HepG2 (cell line): ENCODE results near the gene IRF2. TPM values are rescaled to one million over a fixed set of nuclear protein-coding genes. Genes with fewer than 3 reads are reported as not detected.
A peak's percentile ranks its signal among the peaks of the same experiment; 100 is the strongest.

Experiments
- AGO1 ChIP-seq: fragments of 200-400 bp; formaldehyde crosslinking; IDR thresholded peaks from 2 replicates; pipeline ENCODE4 v1.6.1; 2017; ENCODE audit warnings: mild to moderate bottlenecking, low read depth, low read length, moderate library complexity; ENCODE audit not compliant: poor library complexity, severe bottlenecking
- CBX1 ChIP-seq: IDR thresholded peaks from one replicate; pipeline ENCODE4 v1.6.1; 2016; ENCODE audit warnings: antibody characterized with exemption, low read depth
- CSRNP2 ChIP-seq: sonication (generic); formaldehyde crosslinking; conservative IDR thresholded peaks from 2 replicates; pipeline ENCODE4 v1.8.0; 2022; ENCODE audit warnings: low read depth, missing genetic modification reagents
- ETS1 ChIP-seq: sonication (generic); formaldehyde crosslinking; IDR thresholded peaks from 2 replicates; pipeline ENCODE4 v1.4.0; 2020; ENCODE audit warnings: missing genetic modification reagents
- FOSL1 ChIP-seq: sonication (generic); formaldehyde crosslinking; IDR thresholded peaks from 2 replicates; pipeline ENCODE4 v1.9.0; 2021; ENCODE audit warnings: missing genetic modification reagents, borderline replicate concordance
- FOSL2 ChIP-seq: sonication (generic); formaldehyde crosslinking; IDR thresholded peaks from 2 replicates; pipeline ENCODE4 v1.4.0; 2020; ENCODE audit warnings: missing genetic modification reagents
- HNF1A ChIP-seq, 2 experiments: sonication (generic) in 1 of 2; formaldehyde crosslinking in 1 of 2; IDR thresholded peaks; 2 replicates each; pipeline versions ENCODE4 v1.4.0 to v1.6.1; 2016 to 2020; ENCODE audit warnings: borderline replicate concordance in 1 of 2, low read depth in 1 of 2, mild to moderate bottlenecking in 1 of 2, missing genetic modification reagents in 1 of 2
- JUN ChIP-seq: sonication (generic); formaldehyde crosslinking; IDR thresholded peaks from 2 replicates; pipeline ENCODE4 v1.4.0; 2020; ENCODE audit warnings: mild to moderate bottlenecking, missing genetic modification reagents
- ONECUT2 ChIP-seq: sonication (generic); formaldehyde crosslinking; IDR thresholded peaks from 2 replicates; pipeline ENCODE4 v1.4.0; 2020; ENCODE audit warnings: missing genetic modification reagents
- PCBP1 ChIP-seq: fragments of 200-400 bp; formaldehyde crosslinking; IDR thresholded peaks from 2 replicates; pipeline ENCODE4 v1.6.1; 2017; ENCODE audit warnings: mild to moderate bottlenecking, low read depth, low read length, borderline replicate concordance
- PHB2 ChIP-seq: fragments of 450-650 bp; IDR thresholded peaks from 2 replicates; pipeline ENCODE4 v1.6.1; 2018; ENCODE audit not compliant: partially characterized antibody
- RELA ChIP-seq: sonication (generic); formaldehyde crosslinking; IDR thresholded peaks from 2 replicates; pipeline ENCODE4 v1.4.0; 2020; ENCODE audit warnings: missing genetic modification reagents
- RFX3 ChIP-seq: IDR thresholded peaks from 2 replicates; pipeline ENCODE4 v1.6.1; 2016; ENCODE audit warnings: missing biosample characterization, missing genetic modification reagents
- SMARCC2 ChIP-seq: fragments of 450-650 bp; IDR thresholded peaks from 2 replicates; pipeline ENCODE4 v1.6.1; 2017; ENCODE audit warnings: antibody characterized with exemption, mild to moderate bottlenecking
- TFDP2 ChIP-seq: sonication (generic); formaldehyde crosslinking; IDR thresholded peaks from 2 replicates; pipeline ENCODE4 v1.4.0; 2020; ENCODE audit warnings: missing genetic modification reagents
- THAP7 ChIP-seq: sonication (generic); formaldehyde crosslinking; IDR thresholded peaks from 2 replicates; pipeline ENCODE4 v1.8.1; 2023; ENCODE audit warnings: mild to moderate bottlenecking, missing genetic modification reagents
- ZBTB7A ChIP-seq: sonication (generic); formaldehyde crosslinking; IDR thresholded peaks from 2 replicates; pipeline ENCODE4 v1.8.0; 2022; ENCODE audit warnings: mild to moderate bottlenecking, missing genetic modification reagents
- ZNF234 ChIP-seq: sonication (generic); formaldehyde crosslinking; conservative IDR thresholded peaks from 2 replicates; pipeline ENCODE4 v1.5.1; 2020; ENCODE audit warnings: mild to moderate bottlenecking, missing genetic modification reagents
- ZNF326 ChIP-seq: sonication (generic); formaldehyde crosslinking; IDR thresholded peaks from 2 replicates; pipeline ENCODE4 v1.4.0; 2020; ENCODE audit warnings: missing genetic modification reagents, borderline replicate concordance
- ZNF644 ChIP-seq: IDR thresholded peaks from 2 replicates; pipeline ENCODE4 v1.6.1; 2016; ENCODE audit warnings: low read depth
- ZNF652 ChIP-seq: IDR thresholded peaks from 2 replicates; pipeline ENCODE4 v1.6.1; 2016; ENCODE audit warnings: low read depth, borderline replicate concordance
- polyA plus RNA-seq, 8 experiments: library from polyadenylated mRNA; depleted of rRNA in 3 of 8; stranded (reverse) in 7 of 8; unstranded in 1 of 8; fragments of >200 nt; fragmentation: Illumina TruSeq in 4 of 8; extraction: Trizol in 4 of 8; gene quantifications; 2 replicates each; pipeline versions ENCODE4 v1.2.1 to v1.2.3, GENCODE V29; 2011 to 2016; ENCODE audit warnings: low read depth in 4 of 8, missing spikeins in 1 of 8, mixed read lengths in 1 of 8; ENCODE audit not compliant: insufficient read depth in 1 of 8
- total RNA-seq, 5 experiments: library from RNA; depleted of rRNA; stranded (reverse); fragments of >200 nt; fragmentation: Illumina TruSeq; extraction: Trizol; gene quantifications; 2 replicates each; pipeline ENCODE4 v1.2.3, GENCODE V29; 2016; ENCODE audit warnings: low read depth in 1 of 5

Gene IRF2
- total and polyA plus RNA-seq, 2 of the 13 experiments (the other 11 are each of a cell fraction or from before 2014, with no cell fraction given), result 15.5 to 28.8 TPM

GRCh38 chr4:184364100-184364921 is 110.0 kb downstream of the IRF2 start (continued):
- peak; percentile 99 for TF ChIP-seq HNF1A (IDR thresholded peaks at IDR 0.05; ENCODE audit: low read depth)
- TF ChIP-seq HNF1A (CRISPR knock-in tag; IDR thresholded peaks at IDR 0.05; ENCODE audit: borderline replicate concordance), result peak; percentile 100
- peak; percentile 74 for TF ChIP-seq FOSL2 (CRISPR knock-in tag)
- TF ChIP-seq SMARCC2, result no peak
- no peak for TF ChIP-seq PHB2
- TF ChIP-seq RFX3, result no peak
- no peak for TF ChIP-seq RELA (CRISPR knock-in tag)
- no peak for TF ChIP-seq CBX1
- no peak for TF ChIP-seq ZNF234 (CRISPR knock-in tag)
- TF ChIP-seq PCBP1, result no peak
- peak; percentile 44; the same call in 1 of the 2 replicates for TF ChIP-seq JUN (CRISPR knock-in tag)
- peak; percentile 60; the same call in 1 of the 2 replicates for TF ChIP-seq ZBTB7A
- peak; percentile 38; the same call in 1 of the 2 replicates for TF ChIP-seq TFDP2 (CRISPR knock-in tag)
- peak; percentile 43 for TF ChIP-seq ZNF644 (CRISPR knock-in tag)
- no peak for TF ChIP-seq ETS1 (CRISPR knock-in tag)
- TF ChIP-seq THAP7 (CRISPR knock-in tag), result no peak
- TF ChIP-seq ZNF326 (CRISPR knock-in tag), result no peak
- no peak for TF ChIP-seq ONECUT2 (CRISPR knock-in tag)
- TF ChIP-seq AGO1, result no peak
- TF ChIP-seq FOSL1, result no peak
- no peak for TF ChIP-seq CSRNP2
- TF ChIP-seq ZNF652 (CRISPR knock-in tag), result 0 out of 2 replicates have a peak, but pooled peaks have one; percentile 18
